HG03175 (cell line): ENCODE data around the gene CHRM5.
"Not testable (repeated sequence)": the region's sequence is repeated elsewhere in the genome, so short reads cannot be mapped to it uniquely, and the experiment has no call there.

Source experiments
- ATAC-seq: cut with Tn5 transposase; IDR thresholded peaks from one replicate; pipeline ENCODE4 v1.9.1; 2021; ENCODE audit warnings: mild to moderate bottlenecking, moderate library complexity; ENCODE audit not compliant: unreplicated experiment

The CHRM5 gene

DNA sequence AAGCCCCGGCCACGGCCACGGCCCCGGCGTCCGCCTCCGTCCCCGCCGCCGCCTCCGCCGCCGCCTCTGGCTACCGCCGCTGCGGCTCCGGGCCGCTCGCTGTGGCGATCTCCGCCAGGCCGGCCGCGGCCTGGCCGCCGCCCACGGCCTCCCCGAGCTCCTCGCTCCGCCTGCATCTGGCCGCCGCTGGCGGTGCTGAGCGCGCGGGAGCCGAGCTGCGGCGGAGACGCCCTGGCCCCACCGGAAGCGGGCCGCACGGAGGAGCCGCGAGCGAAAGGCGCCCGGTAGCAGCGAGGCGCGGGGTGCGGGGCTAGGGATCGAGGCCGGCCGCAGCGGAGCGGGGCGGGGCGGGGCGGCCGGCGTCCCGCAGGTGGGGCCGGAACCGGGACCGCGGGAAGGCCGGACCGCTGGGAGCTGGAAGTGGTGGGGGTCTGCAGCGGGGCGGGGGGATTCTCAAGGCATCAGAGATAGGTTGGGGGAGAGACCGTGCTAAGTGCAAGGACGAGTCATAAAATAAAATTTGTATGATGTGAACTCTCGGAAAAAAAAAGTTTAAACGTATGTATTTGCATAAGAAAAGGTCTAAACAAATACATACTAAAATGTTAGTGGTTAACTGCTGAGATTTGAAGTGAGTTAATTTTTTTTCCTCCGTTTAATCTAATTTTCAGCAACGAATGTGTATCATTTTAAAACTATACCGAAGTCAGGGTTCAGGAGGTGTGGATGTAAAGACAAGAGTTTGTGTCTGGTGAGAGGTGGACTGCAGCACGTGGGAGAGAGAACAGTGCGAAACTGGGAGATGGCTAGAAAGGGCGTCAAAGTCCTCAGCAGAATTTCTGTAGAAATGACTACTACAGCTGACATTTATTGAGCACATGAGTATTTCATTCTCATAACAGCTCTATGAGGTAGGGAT, 70.8 kb downstream of the CHRM5 start, which contains the start of gene AVEN:
Gene AVEN (minus strand): TSS at position 334 of the 919 bp plus-strand sequence. CDS start 158 bp downstream, at position 176.
- peak; percentile 53 for ATAC-seq

DNA sequence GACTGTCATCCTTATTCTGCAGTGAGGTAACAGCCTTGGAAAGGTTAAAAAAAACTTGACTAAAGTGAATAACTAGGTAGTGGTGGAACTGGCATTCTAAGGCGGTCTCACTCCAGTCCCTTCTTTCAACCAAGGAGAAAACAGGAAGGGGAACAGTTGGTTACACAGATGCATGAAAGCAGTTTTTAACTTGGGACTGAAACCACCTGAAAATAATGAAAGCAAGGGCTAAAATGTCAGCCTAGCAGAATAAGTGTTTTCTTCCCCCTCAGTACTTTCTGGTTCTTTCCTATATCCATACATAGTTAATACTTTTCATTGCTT, 71.5 kb downstream of the CHRM5 start:
- peak; percentile 0 for ATAC-seq

DNA sequence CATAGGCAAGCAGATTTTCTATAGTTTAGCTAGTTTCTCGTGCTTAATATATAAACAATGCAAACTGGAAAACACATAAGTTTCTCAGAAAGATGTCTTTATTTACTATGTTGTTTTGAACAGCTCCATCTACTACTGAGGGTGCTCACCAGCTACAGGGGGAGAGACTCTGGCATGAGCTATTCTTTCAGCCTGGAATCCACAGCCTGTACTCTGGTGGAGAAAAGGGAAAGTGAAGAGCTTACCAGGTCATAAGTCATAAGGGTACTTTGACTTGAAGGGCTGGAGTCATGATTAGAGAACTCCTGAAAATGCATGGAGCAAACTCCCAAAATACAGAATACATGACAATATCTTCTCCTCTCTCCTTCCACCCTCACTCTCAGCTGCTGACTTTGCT, 75.1 kb downstream of the CHRM5 start:
- ATAC-seq = no peak

DNA sequence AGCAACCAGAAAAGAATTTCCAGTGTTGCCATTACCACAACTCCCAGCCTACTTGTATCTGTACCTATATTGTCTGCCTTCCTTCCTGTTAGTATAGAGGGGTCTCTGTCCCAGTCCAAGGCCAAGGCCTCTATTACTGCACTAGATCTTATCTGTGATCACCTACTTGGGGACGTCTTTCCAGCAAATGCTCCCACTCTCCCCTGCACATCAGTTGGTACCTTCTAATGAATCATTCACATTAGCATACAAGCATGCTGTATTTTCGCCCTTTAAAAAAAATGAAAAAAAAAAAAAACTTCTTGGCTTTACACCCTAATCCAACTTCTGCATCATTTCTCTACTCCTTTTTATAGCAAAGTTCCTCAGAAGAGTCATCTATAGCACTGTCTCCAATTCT, 75.5 kb downstream of the CHRM5 start:
- ATAC-seq = no peak

DNA sequence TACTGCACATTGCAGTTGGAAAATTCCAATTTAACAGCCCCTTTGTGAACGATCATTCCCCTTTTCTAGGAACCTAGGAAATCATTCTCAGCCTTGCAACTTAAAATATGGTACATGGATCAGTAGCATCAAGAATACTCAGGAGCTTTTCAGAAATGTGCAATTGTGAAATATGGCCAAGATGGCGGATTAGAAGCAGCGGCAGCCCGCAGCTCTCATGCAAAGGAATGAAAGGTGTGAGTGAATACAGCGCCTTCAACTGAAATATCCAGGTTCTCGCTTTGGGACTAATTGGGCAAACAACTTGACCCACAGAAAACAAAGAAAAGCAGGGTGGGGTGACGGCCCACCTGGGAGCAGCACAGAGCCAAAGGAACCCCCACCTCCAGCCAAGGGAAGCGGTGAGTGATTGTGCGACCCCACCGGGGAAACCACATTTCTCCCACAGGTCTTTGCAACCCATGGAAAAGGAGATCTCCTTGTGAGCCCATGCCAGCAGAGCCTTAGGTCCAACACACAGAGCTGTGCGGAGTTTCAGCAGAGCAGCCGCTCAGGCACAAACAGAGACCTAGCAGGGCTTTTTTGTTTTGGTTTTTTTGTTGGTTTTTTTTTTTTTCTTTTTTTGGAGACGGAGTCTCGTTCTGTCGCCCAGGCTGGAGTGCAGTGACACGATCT, 78.3 kb downstream of the CHRM5 start:
- no peak for ATAC-seq

DNA sequence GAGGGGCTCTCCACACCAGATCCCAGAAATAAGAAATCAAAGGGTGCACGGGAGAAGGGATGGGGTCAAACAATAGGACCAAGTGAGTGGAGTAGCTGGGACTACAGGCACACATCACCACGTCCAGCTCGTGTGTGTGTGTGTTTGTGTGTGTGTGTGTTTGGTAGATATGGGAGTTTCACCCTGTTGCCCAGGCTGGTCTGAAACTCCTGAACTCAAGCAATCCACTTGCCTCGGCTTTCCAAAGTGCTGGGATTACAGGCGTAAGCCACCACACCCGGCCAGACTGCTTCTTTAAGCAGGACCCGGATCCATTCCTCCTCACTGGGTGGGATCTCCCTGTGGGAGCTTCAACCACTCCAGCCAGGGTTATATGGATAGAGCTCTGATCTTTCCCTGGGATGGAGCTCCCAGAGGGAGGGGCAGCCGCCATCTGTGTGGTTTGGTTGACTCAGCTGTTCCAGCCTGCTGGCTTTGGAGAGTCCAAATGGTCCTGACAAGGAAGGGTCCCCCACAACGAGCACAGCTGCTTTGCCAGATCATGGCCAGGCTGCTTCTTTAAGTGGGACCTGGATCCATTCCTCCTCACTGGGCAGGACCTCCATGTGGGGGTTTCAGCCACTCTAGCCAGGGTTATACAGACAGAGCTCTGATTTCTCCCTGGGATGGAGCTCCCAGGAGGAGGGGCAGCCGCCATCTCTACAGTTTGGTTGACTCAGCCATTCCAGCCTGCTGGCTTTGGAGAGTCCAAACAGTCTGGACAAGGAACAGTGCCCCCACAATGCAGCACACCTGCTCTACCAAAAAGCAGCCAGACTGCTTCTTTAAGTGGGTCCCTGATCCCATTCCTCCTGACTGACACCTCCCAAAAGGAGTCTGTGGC, 79.8 kb downstream of the CHRM5 start:
- no peak for ATAC-seq

DNA sequence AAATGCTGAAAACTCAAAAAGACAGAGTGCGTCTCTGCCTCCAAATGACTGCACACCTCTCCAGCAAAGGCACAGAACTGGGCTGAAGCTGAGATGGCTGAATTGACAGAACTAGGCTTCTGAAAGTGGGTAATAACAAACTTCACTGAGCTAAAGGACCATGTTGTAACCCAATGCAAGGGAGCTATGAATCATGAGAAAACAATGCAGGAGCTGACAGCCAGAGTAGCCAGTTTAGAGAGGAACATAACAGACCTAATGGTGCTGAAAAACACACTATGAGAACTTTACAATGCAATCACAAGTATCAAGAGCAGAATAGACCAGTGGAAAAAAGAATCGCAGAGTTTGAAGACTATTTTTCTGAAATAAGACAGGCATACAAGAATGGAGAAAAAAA, 80.8 kb downstream of the CHRM5 start:
- ATAC-seq = no peak

DNA sequence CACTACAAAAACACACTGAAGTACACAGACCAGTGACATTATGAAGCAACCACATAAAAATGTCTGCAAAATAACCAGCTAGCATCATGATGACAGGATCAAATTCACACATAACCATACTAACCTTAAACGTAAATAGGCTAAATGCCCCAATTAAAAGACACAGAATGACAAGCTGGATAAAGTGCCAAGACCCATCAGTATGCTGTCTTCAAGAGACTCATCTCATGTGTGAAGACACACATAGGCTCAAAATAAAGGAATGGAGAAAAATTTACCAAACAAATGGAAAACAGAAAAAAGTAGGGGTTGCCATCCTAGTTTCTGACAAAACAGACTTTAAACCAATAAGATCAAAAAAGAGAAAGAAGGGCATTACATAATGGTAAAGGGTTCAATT, 82.1 kb downstream of the CHRM5 start:
- ATAC-seq = not testable (repeated sequence)

DNA sequence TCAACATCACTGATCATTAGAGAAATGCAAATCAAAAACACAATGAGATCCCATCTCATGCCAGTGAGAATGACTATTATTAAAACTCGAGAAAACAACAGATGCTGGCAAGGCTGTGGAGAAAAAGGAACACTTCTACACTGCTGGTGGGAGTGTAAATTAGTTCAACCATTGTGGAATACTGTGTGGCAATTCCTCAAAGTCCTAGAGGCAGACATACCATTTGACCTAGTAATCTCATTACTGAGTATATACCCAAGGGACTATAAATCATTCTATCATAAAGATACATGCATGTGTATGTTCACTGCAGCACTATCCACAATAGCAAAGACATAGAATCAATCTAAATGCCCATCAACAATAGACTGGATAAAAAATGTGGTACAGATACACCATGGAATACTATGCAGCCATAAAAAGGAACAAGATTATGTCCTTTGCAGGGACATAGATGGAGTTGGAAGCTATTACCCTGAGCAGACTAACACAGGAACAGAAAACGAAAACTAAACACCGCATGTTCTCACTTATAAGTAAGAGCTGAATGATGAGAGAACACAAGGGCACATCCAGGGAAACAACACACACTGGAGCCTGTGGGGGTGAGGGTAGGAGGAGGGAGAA, 85.9 kb downstream of the CHRM5 start:
- no peak for ATAC-seq

DNA sequence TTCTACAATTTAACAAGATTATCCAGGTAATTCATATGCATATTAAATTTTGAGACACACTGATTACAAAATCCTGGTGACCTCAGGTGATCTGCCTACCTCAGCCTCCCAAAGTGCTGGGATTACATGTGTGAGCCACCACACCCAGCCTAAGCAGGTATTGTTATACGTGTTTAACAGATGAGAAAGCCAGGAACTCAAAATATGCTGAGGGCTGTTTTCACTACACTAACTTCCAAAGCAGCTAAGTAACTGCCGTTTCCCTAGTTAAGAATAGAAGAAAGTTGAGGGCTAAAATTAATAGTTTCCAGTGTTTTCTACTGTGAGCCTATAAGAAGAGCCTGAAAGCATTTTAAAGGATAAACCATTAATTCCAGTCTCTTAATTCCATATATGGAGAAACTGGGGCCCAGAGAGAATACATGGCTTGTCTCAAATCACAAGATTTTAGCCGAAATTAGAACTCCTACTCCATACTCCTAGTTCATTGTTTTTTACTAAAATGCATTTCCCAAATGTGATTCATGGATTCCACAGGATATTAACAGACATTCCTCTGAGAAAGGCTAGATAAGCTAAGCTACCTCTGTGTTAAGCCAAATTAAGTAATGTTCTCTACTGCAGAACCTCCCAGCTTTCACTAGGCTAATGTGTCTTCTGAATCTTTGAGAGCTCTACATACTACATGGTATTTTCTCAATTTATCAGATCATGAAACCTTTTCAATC, 87.7 kb downstream of the CHRM5 start:
- ATAC-seq = no peak

DNA sequence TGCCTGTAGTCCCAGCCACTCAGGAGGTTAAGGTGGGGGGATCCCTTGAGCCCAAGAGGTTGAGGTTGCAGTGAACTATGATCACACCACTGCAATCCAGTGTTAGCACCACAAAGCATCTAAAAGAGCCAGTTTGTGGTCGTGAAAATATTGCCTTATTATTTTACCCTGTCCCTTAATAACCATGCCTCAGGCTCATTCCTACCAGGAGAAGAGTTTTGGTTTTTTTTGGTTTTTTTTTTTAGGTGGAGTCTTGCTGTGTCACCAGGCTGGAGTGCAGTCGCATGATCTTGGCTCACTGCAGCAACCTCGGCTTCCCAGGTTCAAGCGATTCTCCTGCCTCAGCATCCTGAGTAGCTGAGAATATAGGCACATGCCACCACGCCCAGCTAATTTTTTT, 88.6 kb downstream of the CHRM5 start:
- no peak for ATAC-seq

DNA sequence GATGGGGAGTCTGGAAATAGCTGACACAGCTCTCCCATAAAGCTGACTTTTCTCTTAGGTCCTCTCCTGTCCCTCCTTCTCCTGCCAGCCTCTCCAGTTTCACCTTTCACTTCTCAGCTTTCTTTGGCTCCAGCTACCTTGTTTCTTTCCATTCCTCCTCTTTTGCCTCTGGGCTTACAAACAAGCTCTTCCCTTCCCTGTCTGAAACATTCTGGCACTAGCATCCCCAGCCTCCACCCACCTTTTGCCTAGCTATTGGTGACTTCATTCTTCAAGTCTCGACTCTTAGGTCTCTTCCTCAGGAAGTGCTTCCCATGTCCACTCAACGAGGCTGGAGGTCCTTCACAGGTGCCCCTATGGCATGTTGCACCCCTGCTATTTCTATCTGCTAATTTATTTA, 91.2 kb downstream of the CHRM5 start:
- no peak for ATAC-seq

DNA sequence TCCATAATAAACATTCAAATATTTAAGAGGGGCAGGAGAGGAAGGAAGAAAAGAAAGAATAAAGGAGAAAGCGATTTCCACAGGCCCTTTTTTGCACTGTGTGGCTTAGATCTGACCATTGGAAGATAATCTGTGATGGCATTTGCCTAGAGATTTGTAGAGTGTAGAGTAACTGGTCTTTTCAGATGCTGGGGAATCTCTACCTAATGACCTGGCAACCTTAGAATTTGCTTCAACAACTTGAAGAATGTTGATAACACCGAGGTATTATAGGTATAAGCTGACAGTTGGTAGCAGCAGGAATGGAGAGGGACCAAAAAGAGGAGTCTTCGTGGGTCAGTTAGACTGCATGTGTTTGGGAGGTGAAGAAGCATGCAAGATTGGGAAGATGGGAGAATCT, 91.6 kb downstream of the CHRM5 start:
- no peak for ATAC-seq

DNA sequence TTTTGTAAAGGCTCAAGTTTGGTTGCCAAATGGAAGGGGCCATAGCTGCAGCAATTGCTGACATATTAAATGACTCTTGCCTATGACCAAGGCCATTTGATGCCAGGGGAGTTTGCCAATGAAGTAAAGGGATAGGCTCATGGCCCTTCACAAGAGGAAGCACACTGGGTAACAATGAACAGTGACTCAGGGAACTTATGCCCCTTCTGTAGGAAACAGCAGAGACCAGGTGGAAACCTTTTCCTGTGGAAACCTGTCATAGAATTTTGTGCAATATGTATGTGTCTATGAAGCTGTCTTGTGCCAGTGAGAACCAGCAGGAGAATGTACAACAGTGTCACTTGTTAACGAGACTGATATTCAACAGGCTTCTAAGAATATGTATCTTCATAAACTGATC, 96.1 kb downstream of the CHRM5 start:
- ATAC-seq = no peak

DNA sequence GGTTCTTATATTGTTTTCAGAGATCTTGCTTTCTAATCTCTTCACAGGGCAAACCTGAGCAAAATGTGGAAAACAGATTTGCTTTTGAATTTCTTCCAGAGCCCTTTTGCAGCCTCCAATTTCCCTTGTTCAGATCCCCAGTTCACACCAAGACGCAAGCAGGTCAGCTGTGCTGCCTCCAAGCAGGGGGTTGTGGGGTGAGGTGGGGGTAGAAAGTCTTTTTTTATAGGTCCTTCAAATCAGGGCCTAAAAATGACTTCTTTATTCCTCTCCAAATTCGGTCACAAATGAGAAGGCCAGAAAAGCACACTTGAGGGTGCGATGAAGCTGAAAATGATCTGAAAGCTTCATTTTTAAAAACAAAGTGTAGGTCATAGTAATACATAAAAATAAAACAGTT, 97.0 kb downstream of the CHRM5 start:
- no peak for ATAC-seq

DNA sequence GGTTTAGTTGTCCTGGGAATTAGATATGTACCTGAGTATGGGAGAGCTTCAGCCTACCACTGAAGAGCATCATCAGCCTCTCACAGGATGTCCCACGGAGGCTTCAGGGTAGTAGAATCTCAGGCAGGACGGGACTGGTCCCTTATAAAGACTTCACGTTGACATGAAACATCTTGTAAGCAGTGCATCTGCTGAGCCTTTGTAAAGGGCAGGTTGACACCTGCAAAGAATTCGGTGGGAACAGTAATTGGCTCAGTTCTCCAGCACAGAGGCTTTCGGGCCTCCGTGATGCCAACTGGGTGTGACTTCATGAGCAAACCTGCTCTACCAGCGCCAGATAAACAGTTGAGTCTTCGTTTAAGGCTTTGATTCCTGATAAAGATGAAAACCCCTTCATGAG, 97.6 kb downstream of the CHRM5 start:
- no peak for ATAC-seq

DNA sequence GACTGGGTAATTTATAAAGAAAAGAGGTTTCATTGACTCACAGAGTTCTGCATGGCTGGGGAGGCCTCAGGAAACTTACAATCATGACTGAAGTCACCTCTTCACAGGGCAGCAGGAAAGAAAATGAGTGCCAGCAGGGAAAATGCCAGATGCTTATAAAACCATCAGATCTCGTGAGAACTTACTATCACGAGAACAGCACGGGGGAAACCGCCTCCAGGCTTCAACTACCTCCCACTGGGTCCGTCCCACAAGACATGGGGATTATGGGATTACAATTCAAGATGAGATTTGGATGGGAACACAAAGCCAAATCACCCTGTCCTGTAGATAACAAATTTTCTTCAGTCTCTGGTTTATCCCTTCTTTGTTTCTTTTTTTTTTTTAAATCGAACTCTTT, 101.7 kb downstream of the CHRM5 start:
- ATAC-seq = no peak

DNA sequence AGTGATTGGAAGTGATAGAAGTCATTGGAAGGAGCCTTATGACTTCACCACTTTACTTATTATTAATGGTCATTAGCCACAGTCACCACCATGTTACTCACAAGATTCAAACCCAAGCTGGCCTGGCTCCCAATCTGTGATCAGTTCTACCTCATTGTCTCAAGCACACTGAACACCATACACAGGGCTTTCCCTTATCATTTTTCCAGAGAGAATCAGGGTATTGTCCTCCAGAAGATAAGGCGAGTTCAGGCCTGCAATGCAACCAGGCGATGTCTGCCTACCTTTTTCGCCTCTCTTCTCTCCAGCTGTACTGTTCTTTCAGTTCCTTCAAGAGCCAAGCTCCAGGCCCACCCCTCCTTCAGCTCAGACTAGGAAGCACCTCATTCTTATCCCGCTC, 108.5 kb downstream of the CHRM5 start:
- no peak for ATAC-seq

DNA sequence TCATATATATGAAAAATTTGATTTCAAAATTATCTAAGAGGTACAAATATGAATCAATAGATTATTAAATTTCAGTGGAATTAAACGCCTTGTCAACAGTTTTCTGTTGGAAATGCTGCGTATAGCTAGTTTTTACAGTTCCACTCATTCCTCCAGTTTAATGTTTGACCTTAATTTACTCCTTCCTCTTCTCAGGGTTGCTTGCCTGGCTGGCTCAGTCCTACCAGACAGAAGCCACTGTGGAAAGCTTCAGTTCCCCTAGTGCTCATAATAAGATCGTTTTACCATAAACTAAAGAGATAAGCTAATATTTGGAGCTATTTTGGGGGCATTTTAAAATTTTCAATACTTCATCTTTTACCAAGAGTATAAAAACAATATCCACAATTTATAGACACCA, 110.6 kb downstream of the CHRM5 start:
- ATAC-seq = no peak

DNA sequence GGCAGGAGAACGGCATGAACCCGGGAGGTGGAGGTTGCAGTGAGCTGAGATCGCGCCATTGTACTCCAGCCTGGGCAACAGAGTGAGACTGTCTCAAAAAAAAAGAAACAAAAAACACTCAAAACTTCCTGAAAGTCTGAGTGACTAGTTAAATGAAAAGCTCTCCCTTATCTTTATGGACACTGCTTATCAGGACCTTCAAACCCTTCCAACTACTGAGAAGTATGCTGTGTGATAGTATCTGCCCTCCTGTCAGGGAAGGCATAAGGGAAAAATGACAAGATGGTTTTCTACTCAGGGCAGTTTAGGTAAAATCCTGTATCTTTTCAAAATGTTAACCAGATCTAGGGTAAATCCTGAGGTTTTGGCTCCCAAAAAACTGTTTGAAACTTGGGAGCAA, 111.6 kb downstream of the CHRM5 start:
- ATAC-seq = no peak
